ENCODE data around the gene CDK6.

DNA sequence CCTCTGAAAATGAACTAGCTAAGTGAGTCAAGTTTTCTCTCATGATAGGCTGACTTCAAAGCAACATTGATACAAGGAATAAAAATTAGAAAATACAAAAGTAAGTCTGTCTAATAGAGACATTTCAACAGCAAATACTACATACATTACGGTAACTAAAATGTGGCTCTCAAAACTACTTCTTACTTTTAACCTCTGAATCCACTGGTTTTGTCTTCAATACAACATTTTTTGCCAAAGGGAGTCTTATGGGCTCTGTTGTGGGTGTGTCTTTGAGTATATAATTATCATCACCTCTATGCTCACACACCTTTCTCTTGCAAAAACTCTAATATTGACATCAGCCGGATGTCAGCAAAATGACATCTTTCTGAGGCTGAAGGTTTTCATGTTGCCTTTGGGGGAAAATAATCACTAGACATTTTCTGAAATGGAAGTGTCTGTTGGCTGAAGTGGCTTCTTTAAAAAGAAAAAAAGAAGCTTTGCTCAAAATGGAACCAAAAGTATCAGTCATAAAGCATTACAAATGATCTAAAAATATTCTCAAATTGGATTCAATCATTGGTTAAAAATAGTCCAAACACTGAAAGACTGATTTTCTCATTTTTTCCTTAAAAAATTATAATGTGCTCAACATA lies 204.4 kb downstream of the CDK6 start:
- TF ChIP-seq, protein P1, sequence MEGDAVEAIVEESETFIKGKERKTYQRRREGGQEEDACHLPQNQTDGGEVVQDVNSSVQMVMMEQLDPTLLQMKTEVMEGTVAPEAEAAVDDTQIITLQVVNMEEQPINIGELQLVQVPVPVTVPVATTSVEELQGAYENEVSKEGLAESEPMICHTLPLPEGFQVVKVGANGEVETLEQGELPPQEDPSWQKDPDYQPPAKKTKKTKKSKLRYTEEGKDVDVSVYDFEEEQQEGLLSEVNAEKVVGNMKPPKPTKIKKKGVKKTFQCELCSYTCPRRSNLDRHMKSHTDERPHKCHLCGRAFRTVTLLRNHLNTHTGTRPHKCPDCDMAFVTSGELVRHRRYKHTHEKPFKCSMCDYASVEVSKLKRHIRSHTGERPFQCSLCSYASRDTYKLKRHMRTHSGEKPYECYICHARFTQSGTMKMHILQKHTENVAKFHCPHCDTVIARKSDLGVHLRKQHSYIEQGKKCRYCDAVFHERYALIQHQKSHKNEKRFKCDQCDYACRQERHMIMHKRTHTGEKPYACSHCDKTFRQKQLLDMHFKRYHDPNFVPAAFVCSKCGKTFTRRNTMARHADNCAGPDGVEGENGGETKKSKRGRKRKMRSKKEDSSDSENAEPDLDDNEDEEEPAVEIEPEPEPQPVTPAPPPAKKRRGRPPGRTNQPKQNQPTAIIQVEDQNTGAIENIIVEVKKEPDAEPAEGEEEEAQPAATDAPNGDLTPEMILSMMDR (IDR thresholded peaks at IDR 0.05): no peak
- TF ChIP-seq POLR2AphosphoS5 (IDR thresholded peaks at IDR 0.05): no peak
- no peak for TF ChIP-seq POLR2A (IDR thresholded peaks at IDR 0.05)
- no peak for TF ChIP-seq EP300 (IDR thresholded peaks at IDR 0.05)

Measured in stomach (tissue), 4 donors.